ENCODE data around the gene DCT.

DCT gene

DNA sequence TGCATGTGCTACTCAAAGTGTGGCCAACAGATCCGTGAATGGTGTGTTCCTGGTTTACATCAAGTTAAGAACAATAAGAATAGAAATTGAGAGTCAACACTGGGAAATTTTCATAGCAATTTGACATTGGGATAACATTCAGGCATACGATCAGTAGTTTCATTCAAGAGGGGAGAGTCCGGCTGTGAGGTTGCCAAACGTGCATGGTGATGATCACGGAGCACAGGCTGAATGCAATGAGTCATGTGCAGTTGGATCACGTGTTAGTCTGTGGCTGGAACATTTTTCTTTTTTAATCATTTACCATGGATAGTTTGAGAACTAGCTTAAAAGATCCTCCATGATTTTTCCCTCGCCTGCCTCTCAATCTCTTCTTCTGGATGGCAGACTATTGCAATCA is 2.5 kb upstream of the DCT start:
- Histone ChIP-seq H3K79me2 (ENCODE audit: insufficient read depth, low read length) (no peaks in the 10 kb centered on the region), H3K4me2 (ENCODE audit: insufficient read depth, low read length) (no peak overlapping the region), H2AFZ (ENCODE audit: low read depth, low read length) (no peak overlapping the region), H3K27me3 (ENCODE audit: insufficient read depth, low read length, poor library complexity) (no peaks in the 10 kb centered on the region), H3K9me3 (ENCODE audit: insufficient read depth, low read length, severe bottlenecking) (no peaks in the 10 kb centered on the region), H4K20me1 (ENCODE audit: insufficient read depth, low read length) (no peaks in the 10 kb centered on the region), H3K27ac (ENCODE audit: low read length) (no peak overlapping the region), H3K36me3 (ENCODE audit: insufficient read depth, low read length) (no peaks in the 10 kb centered on the region), H3K4me3 (ENCODE audit: low read depth in 1 of 2, low read length in 2 of 2) (no peak overlapping the region), H3K9ac (ENCODE audit: low read depth, low read length) (no peak overlapping the region), H3K4me1 (ENCODE audit: insufficient read depth, low read length) (peaks cover 15% of the 10 kb centered on the region)
- ATAC-seq (ENCODE audit: insufficient read depth, low read depth) (no peak), DNase-seq (no peak)
- TF ChIP-seq, protein P1, sequence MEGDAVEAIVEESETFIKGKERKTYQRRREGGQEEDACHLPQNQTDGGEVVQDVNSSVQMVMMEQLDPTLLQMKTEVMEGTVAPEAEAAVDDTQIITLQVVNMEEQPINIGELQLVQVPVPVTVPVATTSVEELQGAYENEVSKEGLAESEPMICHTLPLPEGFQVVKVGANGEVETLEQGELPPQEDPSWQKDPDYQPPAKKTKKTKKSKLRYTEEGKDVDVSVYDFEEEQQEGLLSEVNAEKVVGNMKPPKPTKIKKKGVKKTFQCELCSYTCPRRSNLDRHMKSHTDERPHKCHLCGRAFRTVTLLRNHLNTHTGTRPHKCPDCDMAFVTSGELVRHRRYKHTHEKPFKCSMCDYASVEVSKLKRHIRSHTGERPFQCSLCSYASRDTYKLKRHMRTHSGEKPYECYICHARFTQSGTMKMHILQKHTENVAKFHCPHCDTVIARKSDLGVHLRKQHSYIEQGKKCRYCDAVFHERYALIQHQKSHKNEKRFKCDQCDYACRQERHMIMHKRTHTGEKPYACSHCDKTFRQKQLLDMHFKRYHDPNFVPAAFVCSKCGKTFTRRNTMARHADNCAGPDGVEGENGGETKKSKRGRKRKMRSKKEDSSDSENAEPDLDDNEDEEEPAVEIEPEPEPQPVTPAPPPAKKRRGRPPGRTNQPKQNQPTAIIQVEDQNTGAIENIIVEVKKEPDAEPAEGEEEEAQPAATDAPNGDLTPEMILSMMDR (IDR thresholded peaks at IDR 0.05; ENCODE audit: borderline replicate concordance, extremely low read depth, low read length, poor library complexity, severe bottlenecking) = no peak
- no peak for TF ChIP-seq EZH2 (IDR thresholded peaks at IDR 0.05; ENCODE audit: borderline replicate concordance, low read depth, low read length, severe bottlenecking)

DNA sequence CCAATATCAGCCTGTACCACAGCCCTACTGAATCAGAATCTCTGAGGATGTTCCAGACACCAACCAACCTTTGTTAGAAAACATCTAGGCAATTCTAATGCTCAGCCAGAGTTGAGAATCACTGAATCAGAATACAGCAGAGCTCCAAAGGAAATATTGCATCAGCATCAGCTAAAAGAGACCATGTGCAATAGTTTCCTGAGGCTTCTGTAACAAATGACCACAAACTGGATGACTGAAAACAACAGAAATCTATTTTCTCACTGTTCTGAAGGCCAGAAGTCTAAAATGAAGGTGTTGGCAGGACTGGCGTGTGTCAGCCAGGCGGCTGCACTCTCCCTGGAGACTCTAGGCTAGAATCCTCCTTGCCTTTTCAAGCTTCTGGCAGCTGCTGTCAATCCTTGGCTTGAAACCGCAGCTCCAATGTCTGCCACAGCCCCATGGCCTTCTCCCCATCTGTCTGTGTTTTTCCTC is 1.2 kb upstream of the DCT start:
- DNase-seq = peak; percentile 42
- Histone ChIP-seq H3K27ac (ENCODE audit: low read length) (peak overlapping the region; percentile 53; the same call in 1 of the 2 replicates), H3K9ac (ENCODE audit: low read depth, low read length) (0 out of 2 replicates have a peak overlapping the region, but pooled peaks have one; percentile 14), H3K4me3 (ENCODE audit: low read depth in 1 of 2, low read length in 2 of 2) (no peak overlapping the region), H3K79me2 (ENCODE audit: insufficient read depth, low read length) (no peaks in the 10 kb centered on the region), H3K36me3 (ENCODE audit: insufficient read depth, low read length) (no peaks in the 10 kb centered on the region), H3K4me1 (ENCODE audit: insufficient read depth, low read length) (peaks cover 15% of the 10 kb centered on the region), H3K27me3 (ENCODE audit: insufficient read depth, low read length, poor library complexity) (no peaks in the 10 kb centered on the region), H2AFZ (ENCODE audit: low read depth, low read length) (peak overlapping the region; percentile 71), H3K4me2 (ENCODE audit: insufficient read depth, low read length) (no peak overlapping the region), H4K20me1 (ENCODE audit: insufficient read depth, low read length) (no peaks in the 10 kb centered on the region), H3K9me3 (ENCODE audit: insufficient read depth, low read length, severe bottlenecking) (no peaks in the 10 kb centered on the region)
- TF ChIP-seq EZH2 (IDR thresholded peaks at IDR 0.05; ENCODE audit: borderline replicate concordance, low read depth, low read length, severe bottlenecking) = no peak
- TF ChIP-seq, protein P1 (IDR thresholded peaks at IDR 0.05; ENCODE audit: borderline replicate concordance, extremely low read depth, low read length, poor library complexity, severe bottlenecking) = no peak
- peak; percentile 83 for ATAC-seq (ENCODE audit: insufficient read depth, low read depth)

DNA sequence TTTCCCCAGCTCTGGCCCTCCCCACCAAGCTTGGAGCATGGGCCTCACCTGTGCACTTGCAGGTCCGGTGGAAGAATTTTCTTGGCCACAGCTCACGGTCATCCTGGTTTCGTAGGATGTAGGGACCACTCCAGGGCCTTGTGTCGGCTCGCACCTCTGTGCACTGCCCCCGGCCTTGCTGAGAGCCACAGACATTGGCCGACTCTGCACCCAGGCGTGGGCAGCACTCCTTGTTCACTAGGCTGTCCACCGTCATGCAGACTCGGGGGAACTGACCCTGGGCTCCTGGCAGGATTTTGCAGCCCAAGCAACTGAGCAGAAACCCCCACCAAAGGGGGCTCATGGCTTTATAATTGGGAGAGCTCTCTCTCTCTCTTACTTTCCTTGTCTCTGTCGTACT is 569 bp downstream of the DCT start:
- Histone ChIP-seq H3K4me3 (ENCODE audit: low read depth in 1 of 2, low read length in 2 of 2) (no peak overlapping the region), H3K79me2 (ENCODE audit: insufficient read depth, low read length) (no peaks in the 10 kb centered on the region), H3K9me3 (ENCODE audit: insufficient read depth, low read length, severe bottlenecking) (no peaks in the 10 kb centered on the region), H3K4me2 (ENCODE audit: insufficient read depth, low read length) (no peak overlapping the region), H3K27me3 (ENCODE audit: insufficient read depth, low read length, poor library complexity) (no peaks in the 10 kb centered on the region), H3K4me1 (ENCODE audit: insufficient read depth, low read length) (peaks cover 15% of the 10 kb centered on the region), H2AFZ (ENCODE audit: low read depth, low read length) (no peak overlapping the region), H3K36me3 (ENCODE audit: insufficient read depth, low read length) (no peaks in the 10 kb centered on the region), H3K27ac (ENCODE audit: low read length) (no peak overlapping the region), H4K20me1 (ENCODE audit: insufficient read depth, low read length) (no peaks in the 10 kb centered on the region), H3K9ac (ENCODE audit: low read depth, low read length) (no peak overlapping the region)
- DNase-seq (no peak), ATAC-seq (ENCODE audit: insufficient read depth, low read depth) (no peak)
- TF ChIP-seq, protein P1 (IDR thresholded peaks at IDR 0.05; ENCODE audit: borderline replicate concordance, extremely low read depth, low read length, poor library complexity, severe bottlenecking) = no peak
- no peak for TF ChIP-seq EZH2 (IDR thresholded peaks at IDR 0.05; ENCODE audit: borderline replicate concordance, low read depth, low read length, severe bottlenecking)

DNA sequence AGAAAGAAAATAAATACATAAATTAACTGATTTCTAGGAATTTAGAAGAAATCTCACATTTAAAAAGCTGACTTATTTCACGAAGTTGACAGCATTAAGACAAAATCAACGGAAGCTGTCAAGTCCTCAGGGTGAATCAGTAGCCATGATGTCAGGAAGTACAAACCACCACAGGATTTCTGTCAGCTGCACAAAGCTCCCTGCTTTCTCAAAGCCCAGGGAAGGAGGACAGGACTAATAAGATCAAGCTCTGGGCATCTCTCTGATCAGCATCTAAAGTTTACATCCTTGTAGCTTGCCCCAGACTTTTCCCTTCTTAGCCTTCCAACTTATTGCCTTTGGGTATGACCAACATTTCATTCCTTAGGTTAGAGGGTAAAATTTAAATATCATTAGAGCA is 9.4 kb downstream of the DCT start:
- Histone ChIP-seq H4K20me1 (ENCODE audit: insufficient read depth, low read length) (no peaks in the 10 kb centered on the region), H3K27ac (ENCODE audit: low read length) (no peak overlapping the region), H3K4me1 (ENCODE audit: insufficient read depth, low read length) (no peaks in the 10 kb centered on the region), H2AFZ (ENCODE audit: low read depth, low read length) (no peak overlapping the region), H3K9ac (ENCODE audit: low read depth, low read length) (no peak overlapping the region), H3K79me2 (ENCODE audit: insufficient read depth, low read length) (no peaks in the 10 kb centered on the region), H3K9me3 (ENCODE audit: insufficient read depth, low read length, severe bottlenecking) (no peaks in the 10 kb centered on the region), H3K36me3 (ENCODE audit: insufficient read depth, low read length) (no peaks in the 10 kb centered on the region), H3K4me2 (ENCODE audit: insufficient read depth, low read length) (no peak overlapping the region), H3K4me3 (ENCODE audit: low read depth in 1 of 2, low read length in 2 of 2) (no peak overlapping the region), H3K27me3 (ENCODE audit: insufficient read depth, low read length, poor library complexity) (no peaks in the 10 kb centered on the region)
- TF ChIP-seq, protein P1 (IDR thresholded peaks at IDR 0.05; ENCODE audit: borderline replicate concordance, extremely low read depth, low read length, poor library complexity, severe bottlenecking) = no peak
- TF ChIP-seq EZH2 (IDR thresholded peaks at IDR 0.05; ENCODE audit: borderline replicate concordance, low read depth, low read length, severe bottlenecking) = no peak
- DNase-seq = no peak
- ATAC-seq (ENCODE audit: insufficient read depth, low read depth) = no peak
